Adrenal gland (tissue), 5 donors: ENCODE measurements around the gene SPDYE2B.
"Not testable (repeated sequence)": the region's sequence is repeated elsewhere in the genome, so short reads cannot be mapped to it uniquely, and the experiment has no call there.

Source experiments
- POLR2A ChIP-seq, 2 donors: fragments of 450-650 bp; IDR thresholded peaks; one replicate each; pipeline ENCODE4 v1.6.1; 2017; ENCODE audit warnings: antibody characterized with exemption in 2 of 2, mild to moderate bottlenecking in 2 of 2, moderate library complexity in 1 of 2
- TF ChIP-seq, protein P1 (sequence below), 6 experiments: fragments of 450-650 bp in 4 of 6; fragments of 200-600 bp in 2 of 6; sonication (generic) in 1 of 6; IDR thresholded peaks; 1 replicate in 5 of 6; 2 replicates in 1 of 6; pipeline versions ENCODE4 v1.5.1 to v1.8.0; 2016 to 2021; ENCODE audit warnings: antibody characterized with exemption in 6 of 6, mild to moderate bottlenecking in 2 of 6, moderate library complexity in 1 of 6
- donor health status: DM: no; HTN: no; CAD: no.

DNA sequence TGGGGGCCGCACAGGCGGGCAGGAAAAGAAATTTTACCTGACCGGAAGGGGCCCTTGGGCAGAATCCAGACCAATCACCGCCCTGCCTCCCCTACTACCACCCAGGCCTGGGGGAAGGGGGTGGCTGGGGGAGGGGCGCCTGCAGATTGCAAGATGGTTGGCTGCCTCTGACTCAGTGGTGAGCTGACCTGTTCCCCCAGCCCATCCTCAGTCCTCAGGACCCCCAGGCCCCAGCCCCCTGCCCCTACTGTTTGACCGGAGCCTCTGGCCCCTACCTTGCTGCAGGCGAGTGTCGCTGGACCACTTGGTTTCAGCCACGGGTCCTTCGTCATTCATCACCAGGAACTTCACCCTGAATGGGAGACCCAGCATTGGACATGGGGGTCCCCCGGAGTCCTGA lies 11.3 kb upstream of the SPDYE2B start:
- not testable (repeated sequence) for TF ChIP-seq POLR2A (IDR thresholded peaks at IDR 0.05)
- TF ChIP-seq, protein P1, sequence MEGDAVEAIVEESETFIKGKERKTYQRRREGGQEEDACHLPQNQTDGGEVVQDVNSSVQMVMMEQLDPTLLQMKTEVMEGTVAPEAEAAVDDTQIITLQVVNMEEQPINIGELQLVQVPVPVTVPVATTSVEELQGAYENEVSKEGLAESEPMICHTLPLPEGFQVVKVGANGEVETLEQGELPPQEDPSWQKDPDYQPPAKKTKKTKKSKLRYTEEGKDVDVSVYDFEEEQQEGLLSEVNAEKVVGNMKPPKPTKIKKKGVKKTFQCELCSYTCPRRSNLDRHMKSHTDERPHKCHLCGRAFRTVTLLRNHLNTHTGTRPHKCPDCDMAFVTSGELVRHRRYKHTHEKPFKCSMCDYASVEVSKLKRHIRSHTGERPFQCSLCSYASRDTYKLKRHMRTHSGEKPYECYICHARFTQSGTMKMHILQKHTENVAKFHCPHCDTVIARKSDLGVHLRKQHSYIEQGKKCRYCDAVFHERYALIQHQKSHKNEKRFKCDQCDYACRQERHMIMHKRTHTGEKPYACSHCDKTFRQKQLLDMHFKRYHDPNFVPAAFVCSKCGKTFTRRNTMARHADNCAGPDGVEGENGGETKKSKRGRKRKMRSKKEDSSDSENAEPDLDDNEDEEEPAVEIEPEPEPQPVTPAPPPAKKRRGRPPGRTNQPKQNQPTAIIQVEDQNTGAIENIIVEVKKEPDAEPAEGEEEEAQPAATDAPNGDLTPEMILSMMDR (IDR thresholded peaks at IDR 0.05): not testable (repeated sequence)
